Astrocyte (in vitro differentiated cells and primary cell): ENCODE measurements around the gene HNRNPUL2. TPM values are rescaled to one million over a fixed set of nuclear protein-coding genes. Genes with fewer than 3 reads are reported as not detected.

Source experiments
- DNase-seq: peaks from one replicate; pipeline ENCODE4 v3.0.0-alpha.2; 2010; ENCODE audit warnings: low read depth
- FAIRE-seq: peaks from 2 replicates; lab custom pipeline; 2011; peaks lifted over from hg19 to GRCh38; lab: Jason Lieb, UNC
- H2AFZ ChIP-seq: 2 replicates; pipeline ENCODE4 v1.6.0; 2012; ENCODE audit warnings: low read depth, low read length, inconsistent platforms
- H3K27ac ChIP-seq: 2 replicates; pipeline ENCODE4 v1.5.1; 2011; ENCODE audit warnings: low read depth, low read length, inconsistent platforms
- H3K27me3 ChIP-seq: 2 replicates; pipeline ENCODE4 v1.6.0; 2011; ENCODE audit warnings: low read length, inconsistent platforms; ENCODE audit not compliant: insufficient read depth
- H3K36me3 ChIP-seq: 2 replicates; pipeline ENCODE4 v1.5.1; 2011; ENCODE audit warnings: low read length, inconsistent platforms; ENCODE audit not compliant: insufficient read depth
- H3K4me1 ChIP-seq: 2 replicates; pipeline ENCODE4 v1.5.1; 2011; ENCODE audit warnings: low read length, inconsistent platforms; ENCODE audit not compliant: insufficient read depth
- H3K4me2 ChIP-seq: 2 replicates; pipeline ENCODE4 v1.6.0; 2012; ENCODE audit warnings: low read length, inconsistent platforms
- H3K4me3 ChIP-seq: 2 replicates; pipeline ENCODE4 v1.5.1; 2011; ENCODE audit warnings: low read depth, mild to moderate bottlenecking, low read length, inconsistent platforms; ENCODE audit not compliant: insufficient read depth
- H3K79me2 ChIP-seq: 2 replicates; pipeline ENCODE4 v1.6.0; 2012; ENCODE audit warnings: mild to moderate bottlenecking, low read length, inconsistent platforms; ENCODE audit not compliant: insufficient read depth
- H3K9ac ChIP-seq: 2 replicates; pipeline ENCODE4 v1.6.0; 2012; ENCODE audit warnings: mild to moderate bottlenecking, low read length, inconsistent platforms
- H3K9me3 ChIP-seq: 2 replicates; pipeline ENCODE4 v1.5.1; 2012; ENCODE audit warnings: low read depth, mild to moderate bottlenecking, low read length, inconsistent platforms; ENCODE audit not compliant: insufficient read depth
- H4K20me1 ChIP-seq: 2 replicates; pipeline ENCODE4 v1.6.0; 2012; ENCODE audit warnings: low read length, inconsistent platforms; ENCODE audit not compliant: insufficient read depth
- H3K27ac Mint-ChIP-seq: one replicate; pipeline ENCODE4 v1.8.0; 2021; ENCODE audit warnings: mild to moderate bottlenecking, mixed read lengths; ENCODE audit not compliant: unreplicated experiment
- H3K27me3 Mint-ChIP-seq: one replicate; pipeline ENCODE4 v1.8.0; 2021; ENCODE audit warnings: low read depth, mixed read lengths; ENCODE audit not compliant: unreplicated experiment
- H3K36me3 Mint-ChIP-seq: one replicate; pipeline ENCODE4 v1.8.0; 2021; ENCODE audit warnings: low read depth, mixed read lengths; ENCODE audit not compliant: unreplicated experiment
- H3K4me1 Mint-ChIP-seq: one replicate; pipeline ENCODE4 v1.8.0; 2021; ENCODE audit warnings: low read depth, mixed read lengths; ENCODE audit not compliant: unreplicated experiment
- H3K4me3 Mint-ChIP-seq: one replicate; pipeline ENCODE4 v1.8.0; 2021; ENCODE audit warnings: mild to moderate bottlenecking, moderate library complexity, mixed read lengths; ENCODE audit not compliant: unreplicated experiment
- H3K9me3 Mint-ChIP-seq: one replicate; pipeline ENCODE4 v1.8.0; 2021; ENCODE audit warnings: mild to moderate bottlenecking, mixed read lengths; ENCODE audit not compliant: unreplicated experiment
- EZH2 ChIP-seq: IDR thresholded peaks from 2 replicates; pipeline ENCODE4 v1.6.1; 2012; ENCODE audit warnings: mild to moderate bottlenecking, low read length, inconsistent platforms; ENCODE audit not compliant: insufficient read depth
- total RNA-seq: library from RNA; stranded (reverse); gene quantifications from 2 replicates; pipeline ENCODE4 v1.2.1, GENCODE V29; 2021
- TF ChIP-seq, protein P1 (sequence below): IDR thresholded peaks from 2 replicates; pipeline ENCODE4 v1.5.1; 2011; ENCODE audit warnings: low read depth, mild to moderate bottlenecking, inconsistent platforms, low read length, moderate library complexity; ENCODE audit not compliant: insufficient read depth

Gene HNRNPUL2
- total RNA-seq, 1 donor from 2014 or later: 40.0 TPM

- no peak for FAIRE-seq
- H3K9me3 ChIP-seq: no peaks in the 10 kb centered on the region
- Mint-ChIP-seq H3K36me3 (peaks cover 9% of the 10 kb centered on the region), H3K27ac (peak overlapping the region; percentile 58), H3K27me3 (no peaks in the 10 kb centered on the region), H3K4me3 (peak overlapping the region; percentile 92), H3K9me3 (no peaks in the 10 kb centered on the region), H3K4me1 (peaks cover 15% of the 10 kb centered on the region)
- H3K9ac ChIP-seq: no peak overlapping the region
- peak overlapping the region; percentile 25 for H3K4me2 ChIP-seq
- peaks cover 7% of the 10 kb centered on the region for H3K36me3 ChIP-seq
- H2AFZ ChIP-seq: no peak overlapping the region
- H3K79me2 ChIP-seq: peaks cover 69% of the 10 kb centered on the region
- TF ChIP-seq, protein P1, sequence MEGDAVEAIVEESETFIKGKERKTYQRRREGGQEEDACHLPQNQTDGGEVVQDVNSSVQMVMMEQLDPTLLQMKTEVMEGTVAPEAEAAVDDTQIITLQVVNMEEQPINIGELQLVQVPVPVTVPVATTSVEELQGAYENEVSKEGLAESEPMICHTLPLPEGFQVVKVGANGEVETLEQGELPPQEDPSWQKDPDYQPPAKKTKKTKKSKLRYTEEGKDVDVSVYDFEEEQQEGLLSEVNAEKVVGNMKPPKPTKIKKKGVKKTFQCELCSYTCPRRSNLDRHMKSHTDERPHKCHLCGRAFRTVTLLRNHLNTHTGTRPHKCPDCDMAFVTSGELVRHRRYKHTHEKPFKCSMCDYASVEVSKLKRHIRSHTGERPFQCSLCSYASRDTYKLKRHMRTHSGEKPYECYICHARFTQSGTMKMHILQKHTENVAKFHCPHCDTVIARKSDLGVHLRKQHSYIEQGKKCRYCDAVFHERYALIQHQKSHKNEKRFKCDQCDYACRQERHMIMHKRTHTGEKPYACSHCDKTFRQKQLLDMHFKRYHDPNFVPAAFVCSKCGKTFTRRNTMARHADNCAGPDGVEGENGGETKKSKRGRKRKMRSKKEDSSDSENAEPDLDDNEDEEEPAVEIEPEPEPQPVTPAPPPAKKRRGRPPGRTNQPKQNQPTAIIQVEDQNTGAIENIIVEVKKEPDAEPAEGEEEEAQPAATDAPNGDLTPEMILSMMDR: no peak
- TF ChIP-seq EZH2: no peak
- no peaks in the 10 kb centered on the region for H3K27me3 ChIP-seq
- H3K4me3 ChIP-seq: no peak overlapping the region
- H4K20me1 ChIP-seq: peaks cover 24% of the 10 kb centered on the region
- no peak for DNase-seq
- H3K27ac ChIP-seq: no peak overlapping the region
- H3K4me1 ChIP-seq: peaks cover 23% of the 10 kb centered on the region
Observed at GRCh38 chr11:62669420-62670161, 57.7 kb downstream of the HNRNPUL2 start.

GRCh38 chr11:62667460-62667859 lies 59.8 kb downstream of the HNRNPUL2 start:
- Mint-ChIP-seq H3K27ac (no peak overlapping the region), H3K4me3 (peak overlapping the region; percentile 96), H3K4me1 (peaks cover 15% of the 10 kb centered on the region), H3K27me3 (no peaks in the 10 kb centered on the region), H3K36me3 (peaks cover 12% of the 10 kb centered on the region), H3K9me3 (no peaks in the 10 kb centered on the region)
- Histone ChIP-seq H3K4me2 (peak overlapping the region; percentile 97), H3K4me3 (no peak overlapping the region), H3K9ac (no peak overlapping the region), H3K4me1 (peaks cover 23% of the 10 kb centered on the region), H3K27me3 (no peaks in the 10 kb centered on the region), H3K9me3 (no peaks in the 10 kb centered on the region), H3K79me2 (peaks cover 69% of the 10 kb centered on the region), H4K20me1 (peaks cover 30% of the 10 kb centered on the region), H2AFZ (no peak overlapping the region), H3K36me3 (peaks cover 11% of the 10 kb centered on the region), H3K27ac (no peak overlapping the region)
- no peak for FAIRE-seq
- TF ChIP-seq, protein P1: no peak
- TF ChIP-seq EZH2: no peak
- no peak for DNase-seq
